Skeletal muscle satellite cell (primary cell): Measurements from ENCODE around the gene ABLIM2.

ENCODE experiments used
- H3K27me3 ChIP-seq: 2 replicates; pipeline ENCODE4 v1.7.0; 2013; ENCODE audit warnings: low read length; ENCODE audit not compliant: control insufficient read depth, insufficient read depth
- H3K36me3 ChIP-seq: 2 replicates; pipeline ENCODE4 v1.7.0; 2013; ENCODE audit warnings: mild to moderate bottlenecking, control low read depth, low read length; ENCODE audit not compliant: insufficient read depth
- H3K4me1 ChIP-seq: 2 replicates; pipeline ENCODE4 v1.7.0; 2013; ENCODE audit warnings: low read length; ENCODE audit not compliant: control insufficient read depth, insufficient read depth
- H3K4me2 ChIP-seq: 2 replicates; pipeline ENCODE4 v1.7.0; 2013; ENCODE audit warnings: mild to moderate bottlenecking, low read length
- H3K4me3 ChIP-seq: 2 replicates; pipeline ENCODE4 v1.7.0; 2013; ENCODE audit warnings: low read length
- H3K9ac ChIP-seq: 2 replicates; pipeline ENCODE4 v1.7.0; 2013; ENCODE audit warnings: mild to moderate bottlenecking, low read depth, low read length, moderate library complexity
- H3K9me3 ChIP-seq: replicated peaks from 2 replicates; pipeline ENCODE4 v1.7.0; 2013; ENCODE audit warnings: mild to moderate bottlenecking, control low read depth, low read length

The ABLIM2 gene

GRCh38 chr4:8171266-8171665 is 12.7 kb upstream of the ABLIM2 start:
- no peaks in the 10 kb centered on the region for H3K36me3 ChIP-seq
- no peak overlapping the region for H3K4me2 ChIP-seq
- peaks cover 63% of the 10 kb centered on the region for H3K27me3 ChIP-seq
- no peak overlapping the region for H3K4me3 ChIP-seq
- peaks cover 9% of the 10 kb centered on the region for H3K9me3 ChIP-seq
- H3K4me1 ChIP-seq = no peaks in the 10 kb centered on the region
- no peak overlapping the region for H3K9ac ChIP-seq

DNA sequence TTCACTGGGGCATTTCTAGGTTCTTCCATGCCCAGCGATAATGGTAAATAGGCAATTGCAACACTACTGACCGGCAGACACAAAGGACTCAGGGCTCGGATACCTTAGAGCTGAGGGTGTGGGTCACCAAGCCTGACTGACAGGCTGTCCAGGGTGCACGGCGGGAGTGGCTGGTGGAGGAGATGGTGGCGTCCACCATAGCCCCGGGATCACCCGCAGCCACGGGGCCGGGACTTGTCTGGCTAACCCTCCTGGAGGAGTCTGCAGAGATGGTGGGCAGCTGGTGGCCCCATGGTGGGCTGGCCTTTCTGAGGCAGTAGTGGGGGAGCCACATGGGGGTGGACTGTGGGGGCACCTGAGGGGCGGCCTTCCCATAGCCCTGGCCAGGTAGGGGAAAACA is 11.7 kb upstream of the ABLIM2 start:
- no peaks in the 10 kb centered on the region for H3K36me3 ChIP-seq
- H3K4me1 ChIP-seq = no peaks in the 10 kb centered on the region
- peaks cover 59% of the 10 kb centered on the region for H3K27me3 ChIP-seq
- H3K9ac ChIP-seq = no peak overlapping the region
- H3K9me3 ChIP-seq = peaks cover 9% of the 10 kb centered on the region
- no peak overlapping the region for H3K4me2 ChIP-seq
- no peak overlapping the region for H3K4me3 ChIP-seq

DNA sequence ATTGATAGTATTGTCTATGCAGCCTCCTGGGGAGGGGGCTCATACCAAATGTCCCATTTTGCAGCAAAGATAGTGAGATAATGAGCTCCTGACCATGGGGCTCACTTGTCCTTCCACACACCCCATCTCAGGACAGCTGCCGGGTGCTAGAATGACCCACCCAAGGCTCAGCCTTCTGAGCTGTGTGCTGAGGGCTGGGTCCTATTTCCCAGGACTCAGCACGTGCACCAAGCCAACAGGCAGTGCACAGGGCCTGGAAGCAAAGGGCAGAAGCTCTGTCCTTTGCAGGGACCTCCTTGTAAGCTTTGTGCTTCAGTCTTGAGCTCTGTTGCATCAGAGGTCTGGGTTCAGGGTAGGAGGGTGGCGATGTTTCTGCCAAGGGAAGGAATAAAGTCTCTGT is 11.2 kb upstream of the ABLIM2 start:
- H3K36me3 ChIP-seq = no peaks in the 10 kb centered on the region
- peaks cover 55% of the 10 kb centered on the region for H3K27me3 ChIP-seq
- peaks cover 9% of the 10 kb centered on the region for H3K9me3 ChIP-seq
- H3K4me1 ChIP-seq = no peaks in the 10 kb centered on the region
- H3K4me3 ChIP-seq = no peak overlapping the region
- H3K4me2 ChIP-seq = no peak overlapping the region
- H3K9ac ChIP-seq = no peak overlapping the region

DNA sequence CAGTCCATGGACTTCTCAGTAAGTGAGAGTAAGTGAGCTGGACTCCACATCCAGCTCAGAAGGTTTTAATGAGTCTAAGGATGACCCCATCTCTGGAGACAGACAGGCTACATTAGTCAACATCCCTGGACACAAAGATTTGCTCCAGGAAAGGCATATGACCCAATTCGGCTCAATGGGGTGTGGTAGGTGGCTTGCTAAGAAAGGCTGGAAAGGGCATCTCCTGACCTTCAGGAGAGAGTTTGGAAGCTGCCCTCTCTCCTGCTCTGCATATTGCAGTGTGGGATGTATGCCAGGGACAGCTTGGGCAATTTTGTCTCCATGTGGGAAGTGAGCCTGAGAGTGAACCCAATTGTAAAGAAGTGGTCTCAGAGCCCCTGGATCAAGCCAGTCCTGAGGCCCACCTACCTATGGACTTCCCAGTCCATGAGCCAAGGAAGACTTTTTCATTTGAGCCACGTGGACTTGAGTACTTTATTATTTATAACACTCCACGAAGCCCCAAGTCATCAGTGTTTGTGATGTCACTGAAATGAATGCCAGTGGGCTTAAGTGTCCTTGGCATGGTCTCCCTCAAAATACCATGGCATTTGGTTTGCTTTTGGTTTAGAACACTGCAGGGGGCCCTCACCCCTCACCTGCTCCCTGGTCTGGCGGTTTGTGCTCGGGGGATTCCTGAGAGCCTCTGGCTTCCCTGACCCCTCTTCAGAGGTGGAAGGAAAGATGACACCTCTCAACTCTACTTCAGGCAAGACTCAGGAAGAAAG is 10.4 kb upstream of the ABLIM2 start:
- Histone ChIP-seq H3K9ac (no peak overlapping the region), H3K4me1 (no peaks in the 10 kb centered on the region), H3K9me3 (peaks cover 9% of the 10 kb centered on the region), H3K4me3 (no peak overlapping the region), H3K4me2 (no peak overlapping the region), H3K27me3 (peaks cover 57% of the 10 kb centered on the region), H3K36me3 (no peaks in the 10 kb centered on the region)

DNA sequence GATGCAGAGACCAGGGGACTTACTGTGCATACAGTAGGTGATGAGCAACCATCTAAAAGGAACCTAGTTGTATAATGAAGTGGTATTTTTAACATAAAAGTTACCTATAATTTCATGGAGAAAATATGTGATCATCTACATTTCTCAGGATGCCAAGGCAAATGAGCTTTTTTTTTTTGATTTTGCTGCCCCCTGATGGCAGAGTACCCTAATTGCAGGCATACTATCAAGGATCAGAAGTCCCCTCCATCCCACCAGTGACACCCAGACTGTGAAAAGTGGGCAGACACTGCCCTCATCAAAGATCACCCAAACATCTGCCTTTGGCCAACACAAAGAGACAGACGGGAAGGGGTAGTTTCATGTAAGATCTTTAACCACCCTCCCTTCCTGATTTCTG is 9.6 kb upstream of the ABLIM2 start:
- H3K4me3 ChIP-seq = no peak overlapping the region

GRCh38 chr4:8167815-8168214 is 9.2 kb upstream of the ABLIM2 start:
- Histone ChIP-seq H3K27me3 (peaks cover 57% of the 10 kb centered on the region), H3K9me3 (peaks cover 9% of the 10 kb centered on the region), H3K4me1 (no peaks in the 10 kb centered on the region)

More for the DNA sequence above, 9.6 kb upstream of the ABLIM2 start:
- Histone ChIP-seq H3K4me1 (no peaks in the 10 kb centered on the region), H3K27me3 (peaks cover 57% of the 10 kb centered on the region), H3K36me3 (no peaks in the 10 kb centered on the region), H3K9me3 (peaks cover 9% of the 10 kb centered on the region), H3K4me2 (no peak overlapping the region), H3K9ac (no peak overlapping the region)

GRCh38 chr4:8167291-8167690 is 8.7 kb upstream of the ABLIM2 start:
- no peak overlapping the region for H3K9ac ChIP-seq
- no peak overlapping the region for H3K4me2 ChIP-seq
- peaks cover 9% of the 10 kb centered on the region for H3K9me3 ChIP-seq
- no peak overlapping the region for H3K4me3 ChIP-seq
- no peaks in the 10 kb centered on the region for H3K36me3 ChIP-seq
- H3K27me3 ChIP-seq = peaks cover 54% of the 10 kb centered on the region
- no peaks in the 10 kb centered on the region for H3K4me1 ChIP-seq

More at GRCh38 chr4:8167815-8168214, 9.2 kb upstream of the ABLIM2 start:
- H3K4me3 ChIP-seq = no peak overlapping the region
- H3K36me3 ChIP-seq = no peaks in the 10 kb centered on the region
- H3K9ac ChIP-seq = no peak overlapping the region
- no peak overlapping the region for H3K4me2 ChIP-seq

DNA sequence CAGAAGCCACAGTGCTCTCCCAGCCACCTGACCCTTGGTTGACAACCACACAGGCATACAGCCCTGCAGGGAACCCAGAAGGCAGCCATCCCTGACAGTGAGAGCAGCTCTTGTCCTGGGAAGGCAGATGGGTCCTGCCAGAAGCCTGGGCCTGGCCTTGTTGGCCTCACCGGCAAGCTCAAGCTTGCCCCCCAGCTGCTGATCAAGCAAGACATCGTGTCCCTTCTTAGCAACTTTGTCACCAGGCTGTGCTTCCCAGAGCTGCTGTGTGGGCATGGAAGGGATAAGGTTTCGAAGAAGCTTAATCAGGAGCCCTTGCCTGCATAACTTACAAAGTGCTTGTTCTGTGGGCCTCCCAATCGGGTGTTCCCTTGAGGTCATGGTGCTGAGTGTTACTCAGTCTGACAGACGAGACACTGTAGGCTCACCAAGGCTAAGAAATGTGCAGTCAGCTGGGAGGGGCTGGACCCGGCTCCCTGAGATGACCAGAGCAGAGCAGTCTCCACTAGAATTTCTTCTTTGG is 6.8 kb upstream of the ABLIM2 start:
- H3K27me3 ChIP-seq = peaks cover 48% of the 10 kb centered on the region
- H3K9ac ChIP-seq = no peak overlapping the region
- H3K4me2 ChIP-seq = no peak overlapping the region
- peaks cover 9% of the 10 kb centered on the region for H3K9me3 ChIP-seq
- no peak overlapping the region for H3K4me3 ChIP-seq
- H3K36me3 ChIP-seq = no peaks in the 10 kb centered on the region
- H3K4me1 ChIP-seq = no peaks in the 10 kb centered on the region

GRCh38 chr4:8164687-8165086 is 6.1 kb upstream of the ABLIM2 start:
- Histone ChIP-seq H3K4me2 (no peak overlapping the region), H3K4me1 (peaks cover under 1% of the 10 kb centered on the region), H3K36me3 (no peaks in the 10 kb centered on the region), H3K9me3 (peaks cover 9% of the 10 kb centered on the region), H3K4me3 (no peak overlapping the region), H3K9ac (no peak overlapping the region), H3K27me3 (peaks cover 41% of the 10 kb centered on the region)

GRCh38 chr4:8164194-8164565 is 5.6 kb upstream of the ABLIM2 start:
- peaks cover 36% of the 10 kb centered on the region for H3K27me3 ChIP-seq
- H3K9ac ChIP-seq = no peak overlapping the region

GRCh38 chr4:8163436-8164193 is 5.0 kb upstream of the ABLIM2 start:
- Histone ChIP-seq H3K4me2 (no peak overlapping the region), H3K27me3 (peaks cover 35% of the 10 kb centered on the region), H3K4me3 (no peak overlapping the region), H3K4me1 (peaks cover 6% of the 10 kb centered on the region), H3K9ac (no peak overlapping the region), H3K36me3 (no peaks in the 10 kb centered on the region), H3K9me3 (peaks cover 5% of the 10 kb centered on the region)

More at GRCh38 chr4:8164194-8164565, 5.6 kb upstream of the ABLIM2 start:
- Histone ChIP-seq H3K4me2 (no peak overlapping the region), H3K4me3 (no peak overlapping the region), H3K36me3 (no peaks in the 10 kb centered on the region), H3K9me3 (peaks cover 9% of the 10 kb centered on the region), H3K4me1 (peaks cover 6% of the 10 kb centered on the region)
